ENCODE data around the gene LENG1.

DNA sequence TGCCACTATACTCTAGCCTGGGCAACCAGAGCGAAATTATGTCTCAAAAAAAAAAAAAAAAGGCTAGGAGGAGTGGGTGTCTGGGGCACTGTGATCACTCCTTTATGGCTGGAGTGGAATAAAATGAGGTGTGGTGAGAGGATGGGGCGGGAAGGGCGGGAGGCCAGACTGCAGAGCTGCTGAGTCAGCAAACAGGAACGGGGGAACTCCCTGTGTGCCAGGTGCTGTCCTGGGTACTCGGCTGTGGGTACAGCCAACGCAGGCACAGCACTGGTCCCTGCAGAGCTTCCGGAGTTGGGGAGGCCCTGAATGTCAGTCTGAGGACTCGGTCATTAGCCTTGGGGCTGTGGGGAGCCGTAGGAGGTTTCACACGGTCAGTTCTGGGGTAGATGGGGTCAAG is 38.3 kb downstream of the LENG1 start:
- TF ChIP-seq, protein P1, sequence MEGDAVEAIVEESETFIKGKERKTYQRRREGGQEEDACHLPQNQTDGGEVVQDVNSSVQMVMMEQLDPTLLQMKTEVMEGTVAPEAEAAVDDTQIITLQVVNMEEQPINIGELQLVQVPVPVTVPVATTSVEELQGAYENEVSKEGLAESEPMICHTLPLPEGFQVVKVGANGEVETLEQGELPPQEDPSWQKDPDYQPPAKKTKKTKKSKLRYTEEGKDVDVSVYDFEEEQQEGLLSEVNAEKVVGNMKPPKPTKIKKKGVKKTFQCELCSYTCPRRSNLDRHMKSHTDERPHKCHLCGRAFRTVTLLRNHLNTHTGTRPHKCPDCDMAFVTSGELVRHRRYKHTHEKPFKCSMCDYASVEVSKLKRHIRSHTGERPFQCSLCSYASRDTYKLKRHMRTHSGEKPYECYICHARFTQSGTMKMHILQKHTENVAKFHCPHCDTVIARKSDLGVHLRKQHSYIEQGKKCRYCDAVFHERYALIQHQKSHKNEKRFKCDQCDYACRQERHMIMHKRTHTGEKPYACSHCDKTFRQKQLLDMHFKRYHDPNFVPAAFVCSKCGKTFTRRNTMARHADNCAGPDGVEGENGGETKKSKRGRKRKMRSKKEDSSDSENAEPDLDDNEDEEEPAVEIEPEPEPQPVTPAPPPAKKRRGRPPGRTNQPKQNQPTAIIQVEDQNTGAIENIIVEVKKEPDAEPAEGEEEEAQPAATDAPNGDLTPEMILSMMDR (IDR thresholded peaks at IDR 0.05; ENCODE audit: poor library complexity): no peak
- TF ChIP-seq EZH2phosphoT487 (IDR thresholded peaks at IDR 0.05; ENCODE audit: low read depth, severe bottlenecking, unreplicated experiment): no peak

Data from hepatocyte (in vitro differentiated cells).